ENCODE data around the gene RNPS1.
"Not testable (repeated sequence)": the region's sequence is repeated elsewhere in the genome, so short reads cannot be mapped to it uniquely, and the experiment has no call there.

The RNPS1 gene

GRCh38 chr16:2253293-2253692 lies 14.6 kb downstream of the RNPS1 start:
- DNase-seq = no peak

GRCh38 chr16:2252806-2253148 lies 15.1 kb downstream of the RNPS1 start:
- DNase-seq = no peak

DNA sequence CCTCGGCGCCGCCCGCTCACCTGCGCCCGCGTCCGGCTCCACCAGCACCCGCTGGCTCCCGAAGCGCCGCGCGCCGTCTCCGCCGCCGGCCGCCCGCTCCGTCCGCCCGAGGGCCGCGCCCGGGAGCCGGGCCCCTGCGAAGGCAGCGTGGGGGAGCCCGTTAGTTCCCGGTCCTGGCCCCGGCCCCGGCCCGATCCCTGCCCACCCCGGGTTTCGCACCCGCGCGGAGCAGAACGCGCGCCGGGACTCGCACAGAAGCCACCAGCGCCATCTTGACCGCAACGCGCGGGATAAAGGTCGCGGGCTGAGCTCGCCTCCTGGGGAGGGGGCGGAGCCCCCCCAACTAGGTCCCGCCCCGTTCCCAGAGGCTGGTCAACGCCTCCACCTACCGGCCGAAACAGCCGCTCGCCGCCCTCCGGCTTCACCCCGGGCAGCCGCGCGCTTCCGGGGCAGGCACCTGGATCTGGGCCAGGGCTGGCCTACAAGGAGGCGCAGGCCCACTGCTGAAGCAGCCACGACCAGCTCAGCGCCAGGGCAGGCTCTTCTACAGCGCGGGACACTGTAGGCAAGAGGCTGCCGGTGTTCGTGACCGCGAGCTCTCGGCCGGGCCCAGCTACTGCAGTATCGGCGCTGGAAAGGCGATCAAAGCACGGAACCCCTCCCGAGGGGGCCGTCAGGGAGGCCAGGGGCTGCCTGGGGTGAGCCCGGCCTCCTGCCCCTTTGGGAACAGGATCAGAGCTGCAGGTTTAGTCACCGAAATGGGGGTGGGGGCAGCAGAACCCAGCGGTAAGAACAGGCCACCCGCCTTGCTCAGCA lies 16.4 kb downstream of the RNPS1 start, which contains the start of gene ECI1:
Gene ECI1, minus strand, starts transcription at position 292 of the 816 bp plus-strand sequence. Its CDS starts 21 bp downstream, at position 271.
- peak; percentile 91 for DNase-seq

DNA sequence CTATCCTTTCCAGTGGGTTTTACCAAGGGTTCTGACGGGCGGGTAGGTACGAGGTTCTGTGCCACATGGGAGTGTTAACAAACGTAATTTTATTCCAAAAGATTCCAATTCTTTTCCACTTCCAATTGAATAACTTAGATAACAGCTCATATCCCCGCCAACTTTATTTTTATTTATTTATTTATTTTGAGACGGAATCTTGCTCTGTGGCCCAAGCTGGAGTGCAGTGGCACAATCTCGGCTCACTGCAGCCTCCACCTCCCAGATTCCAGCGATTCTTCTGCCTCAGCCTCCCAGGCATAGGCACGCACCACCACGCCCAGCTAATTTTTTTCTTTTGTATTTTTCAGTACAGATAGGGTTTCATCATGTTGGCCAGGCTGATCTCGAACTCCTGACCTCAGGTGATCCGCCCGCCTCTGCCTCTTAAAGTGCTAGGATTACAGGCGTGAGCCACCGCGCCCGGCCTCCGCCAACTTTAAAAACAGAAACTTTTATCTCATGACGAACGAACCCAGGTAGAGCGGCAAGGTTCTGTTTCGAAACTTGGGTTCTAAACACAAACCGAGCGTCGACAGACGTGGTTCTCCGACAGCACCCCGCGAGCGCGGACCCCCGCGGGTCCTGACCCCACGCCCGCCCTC lies 17.2 kb downstream of the RNPS1 start:
- no peak for DNase-seq

DNA sequence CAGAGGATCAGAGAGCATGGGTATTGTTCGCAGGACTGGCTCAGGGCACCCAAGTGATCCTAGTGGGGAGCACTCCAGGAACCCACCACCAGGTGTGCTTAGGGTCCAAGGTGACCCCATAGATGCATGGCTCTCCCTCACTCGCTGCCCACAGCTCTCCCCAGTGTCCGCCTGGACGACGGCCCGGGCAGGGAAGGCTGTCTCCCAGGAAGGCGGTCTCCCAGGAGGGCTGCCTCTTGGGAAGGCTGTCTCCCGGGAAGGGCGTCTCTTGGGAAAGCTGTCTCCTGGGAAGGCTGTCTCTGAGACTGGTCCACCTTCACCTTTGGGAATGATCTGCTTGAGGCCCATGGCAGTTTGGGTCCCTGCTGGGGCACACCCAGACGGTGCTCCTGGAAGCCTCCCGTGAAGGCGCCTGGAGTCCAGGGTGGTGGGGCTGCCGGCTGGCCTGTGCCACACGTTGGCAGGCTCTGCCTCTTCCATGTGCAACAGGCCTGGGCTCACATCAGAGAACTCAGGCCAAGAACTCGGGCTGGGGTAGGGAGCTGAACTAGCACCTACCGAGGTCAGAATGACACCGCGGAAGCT lies 21.5 kb downstream of the RNPS1 start:
- no peak for DNase-seq

- no peak for DNase-seq
Observed at GRCh38 chr16:2244926-2245795, 22.8 kb downstream of the RNPS1 start.

DNA sequence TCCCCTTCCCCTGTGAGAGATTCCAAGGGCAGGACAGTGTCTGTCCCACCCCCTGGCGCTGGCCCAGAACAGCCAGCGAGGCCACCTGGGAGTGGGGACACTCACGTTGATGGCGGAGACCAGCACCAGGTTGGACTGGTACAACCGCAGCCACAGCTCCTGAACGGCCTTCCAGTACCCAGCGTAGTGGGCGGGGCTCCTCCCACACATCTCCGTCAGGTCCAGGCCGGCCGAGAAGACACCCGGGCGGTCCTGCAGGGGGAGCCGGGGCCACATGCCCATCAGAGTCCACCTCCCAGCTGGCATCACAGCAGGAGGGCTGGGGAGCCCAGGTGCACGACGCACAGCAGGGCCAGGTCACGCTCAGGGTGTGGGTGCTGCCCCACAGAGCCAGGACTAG lies 23.6 kb downstream of the RNPS1 start:
- no peak for DNase-seq

- no peak for DNase-seq
Observed at GRCh38 chr16:2243781-2244180, 24.1 kb downstream of the RNPS1 start.

DNA sequence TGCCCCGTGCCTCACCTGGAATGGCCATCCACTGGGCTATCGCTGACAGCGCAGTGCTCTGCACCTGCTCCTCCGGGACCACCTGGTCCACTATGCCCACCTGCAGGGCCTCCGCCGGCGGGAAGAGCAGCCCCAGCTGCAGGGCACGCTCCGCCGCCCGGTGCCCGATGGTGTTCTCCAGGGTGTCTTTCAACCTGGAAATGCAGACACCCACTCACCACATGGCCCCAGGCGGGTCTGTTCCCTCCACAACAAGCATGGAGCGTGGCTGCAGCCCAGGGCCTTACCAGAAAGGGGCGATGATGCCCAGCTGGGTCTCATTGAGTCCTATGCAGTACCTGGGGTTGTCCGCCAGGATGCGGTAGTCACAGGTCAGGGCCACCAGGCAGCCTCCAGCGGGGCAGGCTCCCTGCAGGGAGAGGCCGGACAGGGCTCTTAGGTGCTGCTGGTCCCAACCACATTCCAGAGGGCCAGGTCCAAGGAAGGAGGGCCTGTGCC lies 24.8 kb downstream of the RNPS1 start:
- DNase-seq = no peak

GRCh38 chr16:2242598-2242997 lies 25.3 kb downstream of the RNPS1 start:
- DNase-seq = no peak

GRCh38 chr16:2240331-2240730 lies 27.6 kb downstream of the RNPS1 start:
- not testable (repeated sequence) for DNase-seq

GRCh38 chr16:2238838-2239675 lies 28.9 kb downstream of the RNPS1 start:
- no peak for DNase-seq

- DNase-seq = no peak
Observed at GRCh38 chr16:2238150-2238837, 29.6 kb downstream of the RNPS1 start.

GRCh38 chr16:2237493-2238149 lies 30.3 kb downstream of the RNPS1 start:
- DNase-seq = no peak

DNA sequence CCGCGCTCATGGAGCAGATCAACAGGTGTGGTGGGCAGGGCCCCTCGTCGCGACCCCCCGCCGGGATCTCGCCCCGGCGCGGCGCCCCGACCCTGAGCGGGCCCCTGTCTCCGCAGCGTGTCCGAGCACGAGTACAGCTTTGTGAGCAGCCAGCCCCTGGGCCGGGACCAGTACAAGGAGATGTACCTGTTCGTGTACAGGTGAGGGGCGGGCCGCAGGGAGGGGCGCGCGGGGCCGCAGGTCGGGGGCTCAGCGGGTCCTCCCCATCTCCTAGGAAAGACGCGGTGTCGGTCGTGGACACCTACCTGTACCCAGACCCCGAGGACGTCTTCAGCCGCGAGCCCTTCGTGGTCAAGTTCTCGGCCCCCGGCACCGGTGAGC lies 30.8 kb downstream of the RNPS1 start:
- DNase-seq = no peak

- no peak for DNase-seq
Observed at GRCh38 chr16:2236337-2237101, 31.4 kb downstream of the RNPS1 start, which contains the start of gene DNASE1L2. Gene DNASE1L2, plus strand, starts transcription at chr16:2236444. Its CDS starts 373 bp downstream, at chr16:2236817.

GRCh38 chr16:2235695-2236336 lies 32.1 kb downstream of the RNPS1 start:
- DNase-seq = no peak

DNA sequence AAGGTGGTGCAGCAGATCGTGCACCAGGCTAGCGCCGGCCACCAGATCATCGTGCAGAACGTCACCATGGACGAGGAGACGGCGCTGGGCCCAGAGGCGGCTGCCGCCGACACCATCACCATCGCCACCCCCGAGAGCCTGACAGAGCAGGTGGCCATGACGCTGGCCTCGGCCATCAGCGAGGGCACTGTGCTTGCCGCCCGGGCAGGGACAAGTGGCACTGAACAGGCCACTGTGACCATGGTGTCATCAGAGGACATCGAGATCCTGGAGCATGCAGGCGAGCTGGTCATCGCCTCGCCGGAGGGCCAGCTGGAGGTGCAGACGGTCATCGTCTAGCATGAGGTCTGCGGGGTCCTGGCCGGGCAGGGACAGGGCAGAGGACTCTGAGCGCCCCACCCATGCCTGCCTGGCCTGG lies 32.7 kb downstream of the RNPS1 start:
- no peak for DNase-seq

GRCh38 chr16:2234813-2235170 lies 33.1 kb downstream of the RNPS1 start:
- DNase-seq = no peak
